NCI-H1092 treated with DMSO at 0.1 percent for 48 hours (cell line): ENCODE data around the gene KRTAP20-4.

Source experiments
- DNase-seq: peaks from one replicate; lab custom pipeline; 2025; lab: John Stamatoyannopoulos, UW

KRTAP20-4 gene

DNA sequence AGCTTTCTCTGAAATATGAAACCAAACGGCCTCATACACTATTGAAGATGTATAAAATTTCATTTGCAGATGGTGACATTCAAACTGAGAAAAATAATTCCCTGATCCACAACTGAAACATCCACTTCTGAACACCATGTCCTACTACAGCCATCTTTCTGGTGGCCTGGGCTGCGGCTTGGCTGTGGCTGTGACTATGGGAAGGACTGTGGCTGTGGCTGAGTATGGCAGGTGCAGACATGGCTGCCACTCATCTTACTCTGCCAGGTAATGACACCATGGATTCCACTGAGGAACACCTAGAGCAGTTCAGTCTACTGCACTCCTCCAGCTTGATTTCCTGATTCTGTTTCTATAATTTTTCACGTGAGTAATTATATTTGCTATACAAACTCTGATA lies at the start of gene KRTAP20-4:
Gene KRTAP20-4, plus strand, starts transcription at position 106 of the 400 bp plus-strand sequence.
- DNase-seq, result no peak

DNA sequence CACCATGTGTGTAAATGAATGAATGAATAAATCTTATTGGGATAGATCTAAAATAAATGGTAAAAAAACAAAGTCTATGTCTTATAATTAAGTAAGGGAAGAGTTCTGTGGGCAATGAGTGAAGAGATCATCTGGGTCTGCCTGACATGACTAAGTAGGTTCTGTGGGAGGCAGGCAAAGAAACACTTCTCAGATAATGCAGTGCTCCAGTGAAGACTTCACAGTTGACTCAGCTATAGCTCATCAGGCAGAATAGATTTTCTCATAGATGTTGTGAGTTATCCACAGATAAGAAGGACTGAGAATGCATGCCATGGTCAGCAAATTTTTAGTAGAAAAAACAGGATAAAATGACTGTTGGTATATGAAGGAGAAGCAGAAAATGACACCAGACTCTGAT lies 42.7 kb upstream of the KRTAP20-4 start:
- DNase-seq, result no peak

DNA sequence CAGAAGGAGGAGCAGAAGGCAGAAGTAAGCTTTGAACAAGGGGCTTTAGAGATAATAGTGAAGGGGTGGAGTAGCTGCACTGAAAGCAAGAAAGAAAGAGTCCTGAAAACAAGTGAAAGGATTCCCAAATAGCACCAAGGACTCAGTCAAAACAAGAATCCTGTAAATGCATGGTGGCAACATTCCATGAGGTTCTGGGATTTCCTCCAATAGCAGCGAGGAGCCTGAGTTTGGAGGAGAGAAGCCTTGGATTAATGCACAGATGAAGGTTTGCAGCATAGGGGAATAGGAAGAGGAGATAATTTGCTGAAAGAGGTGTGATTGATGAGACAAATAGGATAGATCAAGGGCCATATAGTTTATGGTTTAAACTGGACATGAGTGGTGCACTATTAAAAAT lies 41.1 kb upstream of the KRTAP20-4 start:
- DNase-seq, result no peak

DNA sequence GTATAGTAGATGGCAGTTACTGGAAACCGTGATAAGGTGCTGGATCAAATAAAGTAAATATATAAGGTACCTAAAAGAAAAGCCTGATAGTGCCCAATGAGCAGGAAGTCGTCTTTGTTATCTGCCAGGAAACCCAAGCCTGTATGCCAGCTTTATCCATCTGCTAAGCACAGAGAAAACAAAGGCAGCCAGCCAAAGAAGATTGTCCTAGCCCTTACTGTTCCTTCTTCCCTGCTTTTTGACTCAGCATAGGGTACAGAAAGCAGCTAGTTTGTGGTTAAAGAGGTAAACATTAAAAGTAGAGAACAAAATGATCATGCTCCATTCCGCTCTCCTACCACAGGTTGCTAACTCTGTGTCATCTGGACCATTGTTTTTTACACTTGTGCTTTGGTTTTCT lies 40.3 kb upstream of the KRTAP20-4 start:
- no peak for DNase-seq

DNA sequence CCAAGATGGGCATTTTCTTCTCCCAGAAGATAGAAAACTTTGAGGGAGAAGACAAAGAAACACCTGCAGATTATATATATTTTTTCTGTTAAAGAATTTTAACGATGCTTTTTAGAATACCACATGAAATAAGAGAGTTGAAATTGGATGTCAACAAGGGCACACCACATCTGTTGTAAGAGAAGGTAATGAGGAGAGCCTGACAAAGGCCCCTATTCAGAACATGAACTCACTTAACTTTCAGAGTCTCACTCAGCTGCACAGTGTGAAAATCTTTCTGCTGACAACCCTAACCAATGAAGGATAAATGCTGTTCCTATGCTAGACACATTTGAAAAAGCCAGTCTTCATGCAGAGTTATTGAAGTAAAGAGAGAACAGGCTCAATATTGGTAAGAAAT lies 37.6 kb upstream of the KRTAP20-4 start:
- DNase-seq, result no peak

DNA sequence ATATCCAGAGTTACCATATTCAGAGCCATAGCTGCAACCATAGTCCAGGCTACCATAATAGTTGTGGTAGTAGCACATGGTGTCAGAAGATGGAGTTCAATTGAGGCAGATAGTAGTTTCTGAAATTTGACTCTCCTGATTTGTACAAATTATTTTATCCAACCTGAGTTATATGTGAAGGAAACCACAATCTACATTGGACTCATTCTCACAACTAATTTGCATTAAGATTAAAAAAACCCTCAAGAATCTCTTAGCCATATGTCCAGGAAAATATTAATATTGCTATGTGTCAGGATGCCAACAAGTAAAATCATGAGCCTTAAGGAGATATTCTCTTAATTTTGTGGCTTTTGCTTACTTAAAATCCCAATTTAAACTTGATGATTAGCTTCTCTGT lies 30.1 kb upstream of the KRTAP20-4 start, which contains the start of gene KRTAP22-2:
Gene KRTAP22-2, minus strand, starts transcription at position 101 of the 400 bp plus-strand sequence.
- DNase-seq, result no peak

DNA sequence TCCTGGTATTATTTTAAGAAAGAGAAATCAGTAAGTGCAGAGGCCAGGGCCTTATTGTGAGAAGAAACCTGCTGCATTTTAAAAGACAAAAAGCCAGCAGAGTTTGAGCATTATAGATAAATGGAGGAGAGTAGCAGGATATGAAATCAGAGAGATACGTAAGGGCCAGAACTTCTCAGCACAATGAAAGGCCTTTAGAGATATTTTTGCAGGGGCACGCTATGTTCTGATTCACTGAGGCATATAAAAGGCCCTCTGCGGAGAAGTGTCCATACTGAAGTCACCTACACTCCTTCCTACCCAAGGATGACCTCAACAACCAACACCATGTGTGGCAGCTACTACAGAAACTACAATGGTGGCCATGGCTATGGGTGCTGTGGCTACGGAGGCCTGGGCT lies 28.3 kb upstream of the KRTAP20-4 start, which contains the start of gene KRTAP6-3:
Gene KRTAP6-3, plus strand, starts transcription at position 301 of the 400 bp plus-strand sequence. Its CDS starts 6 bp downstream, at position 307.
- DNase-seq, result no peak

DNA sequence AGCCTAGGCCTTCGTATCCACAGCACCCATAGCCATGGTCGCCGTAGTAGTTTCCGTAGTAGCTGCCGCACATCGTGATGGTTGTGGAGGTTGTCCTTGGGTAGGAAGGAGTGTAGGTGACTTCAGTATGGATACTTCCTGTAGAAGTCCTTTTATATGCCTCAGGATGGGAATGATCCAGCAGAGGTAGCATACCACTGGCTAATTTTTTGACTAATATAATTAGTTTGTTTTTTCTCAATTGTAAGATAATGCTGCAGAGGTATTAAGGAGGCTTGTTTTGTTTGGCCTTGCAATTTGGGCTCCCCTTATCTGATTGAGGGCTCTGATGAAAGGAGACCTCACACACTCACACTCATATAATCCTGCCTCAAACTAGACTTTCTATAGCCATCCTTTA lies 21.6 kb upstream of the KRTAP20-4 start, which contains the start of gene KRTAP6-2:
Gene KRTAP6-2, minus strand, starts transcription at position 101 of the 400 bp plus-strand sequence. Its CDS starts 28 bp downstream, at position 73.
- DNase-seq, result no peak

DNA sequence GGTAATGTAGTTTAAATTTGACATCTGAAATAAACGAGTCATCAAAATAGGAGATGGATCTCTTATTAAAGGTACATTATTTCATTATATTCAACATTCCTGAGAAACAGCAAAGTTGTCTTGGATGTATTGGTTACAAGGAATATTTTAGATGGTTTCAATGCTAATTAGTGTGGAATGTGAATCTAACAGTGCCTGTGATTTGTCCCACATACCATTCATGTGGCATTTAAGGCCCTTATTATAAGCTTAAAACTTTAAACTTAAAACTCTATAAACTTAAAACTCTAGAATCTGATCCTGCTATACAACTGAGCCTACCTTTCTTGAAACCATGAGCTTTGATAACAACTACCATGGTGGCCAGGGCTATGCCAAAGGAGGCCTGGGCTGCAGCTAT lies 19.6 kb upstream of the KRTAP20-4 start, which contains the start of gene KRTAP22-1:
Gene KRTAP22-1, plus strand, starts transcription at position 301 of the 400 bp plus-strand sequence.
- no peak for DNase-seq

DNA sequence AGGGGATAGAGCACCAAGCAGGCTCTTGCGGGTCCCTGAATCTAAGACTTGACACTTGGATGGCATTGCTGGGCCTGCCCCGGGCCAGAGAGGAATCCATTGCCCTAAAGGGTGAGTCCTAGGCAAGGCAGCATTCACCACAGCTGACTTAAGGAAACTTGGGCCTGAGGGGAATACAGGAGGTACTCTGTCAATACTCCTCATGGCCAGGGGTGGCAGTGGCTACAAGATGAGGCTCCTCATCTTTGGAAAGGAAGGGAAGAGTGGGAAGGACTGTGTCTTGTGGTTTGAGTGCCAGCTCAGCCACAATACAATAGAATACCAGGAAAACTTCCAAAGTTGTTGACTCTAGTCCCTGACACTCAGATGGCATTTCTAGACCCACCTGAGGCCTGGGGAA lies 14.5 kb upstream of the KRTAP20-4 start:
- no peak for DNase-seq

DNA sequence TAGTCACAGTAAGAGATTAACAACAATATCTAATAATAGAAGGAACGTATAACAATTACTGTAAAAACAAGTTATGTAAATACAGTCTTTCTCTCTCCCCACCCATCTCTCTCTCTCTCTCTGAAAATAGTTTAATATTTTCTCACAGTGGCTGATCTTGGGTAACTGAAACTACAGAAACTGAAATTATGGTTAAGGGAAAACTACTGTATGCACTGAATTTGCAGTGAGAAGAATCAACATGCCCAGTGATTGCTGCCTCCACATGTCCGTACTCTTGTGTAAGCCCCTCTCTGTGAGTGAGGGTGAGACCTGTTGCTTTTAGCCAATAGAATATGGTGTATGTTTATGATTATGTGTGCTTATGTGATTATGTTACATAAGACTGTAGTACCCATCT lies 8.3 kb upstream of the KRTAP20-4 start:
- no peak for DNase-seq

DNA sequence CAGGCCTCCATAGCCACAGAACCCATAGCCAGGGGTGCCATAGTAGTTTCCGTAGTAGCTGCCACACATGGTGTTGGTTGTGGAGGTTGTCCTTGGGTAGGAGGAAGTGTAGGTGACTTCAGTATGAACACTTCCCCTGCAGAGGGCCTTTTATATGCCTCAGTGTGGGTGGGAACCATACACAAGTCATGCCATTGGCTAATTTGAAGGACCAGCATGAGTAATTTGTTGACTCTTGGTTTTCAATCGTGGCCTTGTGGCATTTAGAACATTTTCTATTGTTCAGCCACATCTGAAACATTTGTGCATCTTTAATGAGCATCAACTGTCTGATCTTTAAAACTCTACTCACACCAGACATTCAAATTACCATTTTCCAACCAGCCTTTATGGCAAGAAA lies 6.6 kb upstream of the KRTAP20-4 start, which contains the start of gene KRTAP6-1:
Gene KRTAP6-1, minus strand, starts transcription at position 95 of the 400 bp plus-strand sequence. Its CDS starts 26 bp downstream, at position 69.
- no peak for DNase-seq

DNA sequence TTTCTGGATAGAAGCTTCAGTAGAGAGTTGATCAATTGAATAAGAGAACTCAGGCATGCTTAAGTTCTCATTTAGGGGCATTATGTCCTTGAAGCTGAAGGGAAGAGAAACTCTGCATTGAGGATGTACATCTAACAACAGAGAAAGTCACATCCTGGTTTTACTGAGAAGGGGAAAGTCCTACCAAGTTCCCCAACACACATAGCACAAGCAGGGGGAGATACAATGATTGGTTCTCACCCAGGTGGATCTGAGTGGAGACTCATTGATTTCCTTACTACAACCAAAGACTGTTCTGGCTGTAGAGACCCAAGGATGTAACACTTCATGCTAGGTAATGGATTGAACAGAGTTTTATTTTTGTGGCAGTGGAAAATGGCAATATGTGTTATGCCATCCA lies 5.2 kb upstream of the KRTAP20-4 start:
- no peak for DNase-seq

DNA sequence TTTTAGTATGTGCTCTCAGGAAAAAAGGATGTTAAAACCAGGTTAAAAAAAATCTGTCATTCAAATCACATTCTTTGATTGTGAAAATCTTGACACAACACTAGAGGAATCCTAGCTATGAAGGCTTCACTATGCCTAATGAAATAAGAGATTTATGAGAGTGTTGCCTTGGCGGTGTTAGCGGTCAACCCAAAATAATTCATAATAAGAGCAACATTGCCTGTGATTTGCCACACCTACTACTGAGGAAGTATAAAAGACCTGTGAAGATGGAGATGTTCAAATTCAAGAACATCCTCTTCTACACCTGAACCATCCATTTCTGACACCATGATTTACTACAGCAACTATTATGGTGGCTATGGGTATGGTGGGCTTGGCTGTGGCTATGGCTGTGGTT lies 4.3 kb upstream of the KRTAP20-4 start, which contains the start of gene KRTAP20-1:
Gene KRTAP20-1, plus strand, starts transcription at position 301 of the 400 bp plus-strand sequence. Its CDS starts 30 bp downstream, at position 331.
- DNase-seq, result no peak

DNA sequence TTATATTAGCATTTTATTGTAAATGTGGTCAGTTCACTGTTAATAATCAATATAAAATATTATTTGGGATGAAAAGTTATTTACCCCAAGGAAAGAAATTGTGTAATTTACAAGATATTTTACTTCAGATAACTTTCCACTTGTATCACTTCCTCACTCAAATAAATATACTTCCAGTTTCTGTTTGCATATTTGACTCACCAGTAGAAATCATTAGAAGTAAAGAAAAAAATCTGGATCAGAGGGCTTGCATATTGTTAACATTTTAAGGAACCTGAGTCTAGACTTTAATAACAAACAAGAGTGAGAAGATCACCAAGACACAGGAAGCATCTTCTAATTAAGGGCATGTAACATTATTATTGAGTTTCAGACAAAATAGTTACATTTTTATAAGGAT lies 347 bp upstream of the KRTAP20-4 start:
- no peak for DNase-seq

DNA sequence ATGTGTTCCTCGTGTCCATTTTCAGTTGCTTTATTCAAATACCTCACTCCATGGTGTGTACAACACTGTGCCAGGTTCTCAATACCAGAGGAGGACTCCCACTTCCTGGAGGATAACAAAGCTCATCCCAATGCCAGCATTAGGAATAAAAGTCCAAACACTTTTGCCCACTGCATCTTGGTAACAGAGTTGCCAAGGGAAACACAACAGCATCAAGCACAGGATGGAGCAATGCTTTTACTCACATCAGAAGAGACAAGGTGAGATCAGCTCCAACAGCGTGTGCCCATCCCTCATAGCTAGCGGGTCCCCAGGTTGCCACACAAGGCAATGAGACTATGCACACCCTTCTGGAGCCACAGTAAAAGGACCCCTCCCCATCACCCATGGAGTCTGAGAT lies 2.9 kb downstream of the KRTAP20-4 start:
- DNase-seq, result no peak

DNA sequence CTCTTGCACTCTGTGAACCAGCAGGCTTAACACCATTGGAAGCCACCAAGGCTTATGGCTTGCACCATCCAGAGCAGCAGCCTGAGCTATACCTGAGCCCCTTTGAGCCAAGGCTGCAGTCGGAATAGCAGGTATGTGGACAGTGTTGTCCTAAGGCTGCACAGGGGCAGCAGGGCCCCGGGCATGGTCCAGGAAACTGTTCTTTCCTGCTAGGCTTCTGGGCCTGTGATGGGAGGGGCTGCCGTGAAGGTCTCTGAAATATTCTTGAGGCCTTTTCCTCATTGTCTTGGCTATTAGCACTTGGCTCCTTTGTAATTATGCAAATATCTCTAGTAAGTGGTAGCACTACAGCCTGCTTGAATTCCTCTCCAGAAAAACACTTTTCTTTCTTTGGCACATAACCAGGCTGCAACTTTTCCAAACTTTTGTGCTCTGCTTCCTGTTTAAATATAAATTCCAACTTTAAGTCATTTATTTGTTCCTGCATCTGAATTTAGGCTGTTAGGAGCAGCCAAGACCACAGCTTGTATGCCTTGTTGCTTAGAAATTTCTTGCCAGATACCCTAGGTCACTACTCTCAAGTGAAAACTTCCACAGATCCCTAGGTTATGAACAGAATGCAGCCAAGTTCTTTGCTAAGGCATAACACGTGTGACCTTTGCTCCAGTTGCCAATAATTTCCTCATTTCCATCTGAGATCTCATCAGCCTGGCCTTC lies 5.2 kb downstream of the KRTAP20-4 start:
- DNase-seq, result no peak

DNA sequence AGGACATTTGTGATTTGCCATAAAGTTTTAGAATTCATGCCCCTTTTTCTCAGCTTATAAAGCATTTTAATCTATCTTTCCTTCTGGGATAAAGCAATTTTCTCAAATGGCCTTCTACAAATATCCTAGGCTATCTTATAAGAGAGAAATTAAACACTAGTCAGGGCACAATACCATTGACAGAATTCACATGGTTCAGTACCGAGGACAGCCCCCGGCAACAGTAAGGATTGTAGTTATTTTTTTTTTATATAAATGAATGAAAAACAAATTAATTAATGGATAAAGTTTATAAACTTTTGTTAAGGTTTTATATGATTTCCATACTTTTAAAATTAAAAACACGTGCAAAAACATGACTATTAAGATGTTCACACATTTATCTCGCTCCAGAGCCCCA lies 7.7 kb downstream of the KRTAP20-4 start:
- DNase-seq, result no peak

DNA sequence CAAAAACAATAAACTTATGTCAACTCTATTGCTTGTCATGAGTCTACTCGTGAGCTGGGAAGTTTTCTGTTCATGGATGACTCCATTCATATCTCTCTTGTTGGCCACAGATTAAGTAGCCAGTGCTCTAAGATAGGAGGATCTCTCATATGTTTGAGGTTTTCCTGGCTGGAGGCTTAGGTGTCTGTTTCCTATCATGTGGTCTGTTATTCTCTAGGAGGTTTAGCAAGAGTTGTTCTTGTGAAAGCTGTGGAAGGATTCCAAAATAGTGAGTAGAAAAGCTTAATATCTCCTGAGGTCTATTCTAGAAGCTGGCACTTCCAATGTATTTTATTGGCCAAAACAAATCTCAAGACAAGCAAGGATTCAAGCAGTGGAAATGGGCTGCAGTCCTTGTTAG lies 8.8 kb downstream of the KRTAP20-4 start:
- DNase-seq, result no peak

DNA sequence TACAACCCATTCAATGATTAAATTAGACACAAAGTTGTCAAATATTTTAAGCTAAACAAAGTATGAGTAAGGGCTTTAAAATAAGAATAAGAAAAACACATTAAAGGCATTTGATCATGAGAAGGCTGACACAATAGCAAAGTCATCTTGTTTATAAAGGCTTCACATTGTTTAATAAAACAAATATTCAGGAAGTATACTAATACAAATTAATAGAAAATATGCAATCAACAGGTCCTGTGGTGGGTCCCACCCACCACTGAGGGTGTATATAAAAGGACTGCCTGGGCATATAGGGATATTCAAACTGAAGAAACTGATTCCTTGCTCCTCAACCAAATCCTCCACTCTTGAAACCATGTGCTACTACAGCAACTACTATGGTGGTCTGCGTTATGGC lies 14.5 kb downstream of the KRTAP20-4 start, which contains the start of gene KRTAP20-2:
Gene KRTAP20-2, plus strand, starts transcription at position 301 of the 400 bp plus-strand sequence. Its CDS starts 58 bp downstream, at position 359.
- DNase-seq, result no peak

DNA sequence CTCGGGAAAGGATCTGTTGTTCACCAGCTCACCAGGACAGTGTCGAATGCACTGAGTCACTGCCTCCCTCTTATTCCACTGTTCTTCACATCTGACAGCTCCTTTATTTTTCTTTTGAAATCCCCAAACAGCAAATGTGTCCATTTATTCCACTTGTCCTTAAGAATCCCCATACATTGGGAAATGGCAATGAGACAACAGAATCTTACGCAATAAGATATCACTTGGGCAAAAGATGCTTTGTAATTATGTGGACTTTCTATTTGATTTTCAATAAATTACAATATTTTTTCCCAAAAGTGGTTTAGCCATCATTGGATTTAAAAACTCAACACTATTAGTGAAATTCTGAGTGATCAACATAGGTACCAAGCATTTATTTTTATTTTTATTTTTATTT lies 18.3 kb downstream of the KRTAP20-4 start:
- no peak for DNase-seq

DNA sequence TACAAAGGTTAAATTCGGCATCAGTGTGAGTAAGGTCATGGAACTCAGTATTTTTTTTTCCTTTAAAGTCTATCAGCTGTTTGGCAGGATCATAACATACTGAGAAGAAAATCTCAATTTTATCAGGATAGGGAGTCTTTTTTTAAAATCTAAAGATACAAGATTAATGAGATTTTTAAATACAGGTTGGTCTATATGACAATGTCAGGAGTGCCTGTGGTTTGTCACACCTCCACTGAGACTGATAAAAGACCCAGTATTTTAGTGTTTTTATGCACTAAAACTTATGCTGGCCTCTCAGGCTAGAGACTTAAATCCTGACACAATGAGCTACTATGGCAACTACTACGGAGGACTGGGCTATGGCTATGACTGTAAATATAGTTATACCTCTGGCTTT lies 22.1 kb downstream of the KRTAP20-4 start, which contains the start of gene KRTAP20-3:
Gene KRTAP20-3, plus strand, starts transcription at position 301 of the 400 bp plus-strand sequence.
- DNase-seq, result no peak

DNA sequence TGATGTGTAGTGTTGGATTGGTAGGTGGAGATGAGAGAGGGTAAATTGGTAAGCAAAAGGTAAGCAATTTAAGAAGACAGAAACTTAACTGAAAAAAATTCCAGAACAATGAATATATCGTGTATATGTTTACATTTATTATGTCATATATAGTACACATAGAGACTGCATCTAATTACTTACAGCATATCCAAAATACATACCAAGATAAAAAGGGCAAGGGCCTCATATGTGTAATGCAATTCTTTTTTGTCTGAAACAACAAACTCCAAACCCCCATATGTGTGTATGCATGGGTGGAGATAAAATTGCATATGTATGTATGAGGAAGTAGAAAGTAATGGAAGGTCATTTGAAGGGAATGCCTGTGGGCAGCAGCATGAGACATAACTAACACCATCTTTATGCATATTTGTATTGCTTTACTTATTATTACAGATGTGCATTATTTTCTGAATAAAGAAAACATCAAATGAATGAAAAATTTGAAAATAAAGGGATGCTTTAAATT lies 26.5 kb downstream of the KRTAP20-4 start:
- DNase-seq, result no peak
